ENCODE data around the gene ATP6V0C. TPM values are rescaled to one million over a fixed set of nuclear protein-coding genes. Genes with fewer than 3 reads are reported as not detected.
"Not testable (repeated sequence)": the region's sequence is repeated elsewhere in the genome, so short reads cannot be mapped to it uniquely, and the experiment has no call there.

Gene ATP6V0C
- total RNA-seq, 1 donor from 2014 or later = 8.2 TPM

DNA sequence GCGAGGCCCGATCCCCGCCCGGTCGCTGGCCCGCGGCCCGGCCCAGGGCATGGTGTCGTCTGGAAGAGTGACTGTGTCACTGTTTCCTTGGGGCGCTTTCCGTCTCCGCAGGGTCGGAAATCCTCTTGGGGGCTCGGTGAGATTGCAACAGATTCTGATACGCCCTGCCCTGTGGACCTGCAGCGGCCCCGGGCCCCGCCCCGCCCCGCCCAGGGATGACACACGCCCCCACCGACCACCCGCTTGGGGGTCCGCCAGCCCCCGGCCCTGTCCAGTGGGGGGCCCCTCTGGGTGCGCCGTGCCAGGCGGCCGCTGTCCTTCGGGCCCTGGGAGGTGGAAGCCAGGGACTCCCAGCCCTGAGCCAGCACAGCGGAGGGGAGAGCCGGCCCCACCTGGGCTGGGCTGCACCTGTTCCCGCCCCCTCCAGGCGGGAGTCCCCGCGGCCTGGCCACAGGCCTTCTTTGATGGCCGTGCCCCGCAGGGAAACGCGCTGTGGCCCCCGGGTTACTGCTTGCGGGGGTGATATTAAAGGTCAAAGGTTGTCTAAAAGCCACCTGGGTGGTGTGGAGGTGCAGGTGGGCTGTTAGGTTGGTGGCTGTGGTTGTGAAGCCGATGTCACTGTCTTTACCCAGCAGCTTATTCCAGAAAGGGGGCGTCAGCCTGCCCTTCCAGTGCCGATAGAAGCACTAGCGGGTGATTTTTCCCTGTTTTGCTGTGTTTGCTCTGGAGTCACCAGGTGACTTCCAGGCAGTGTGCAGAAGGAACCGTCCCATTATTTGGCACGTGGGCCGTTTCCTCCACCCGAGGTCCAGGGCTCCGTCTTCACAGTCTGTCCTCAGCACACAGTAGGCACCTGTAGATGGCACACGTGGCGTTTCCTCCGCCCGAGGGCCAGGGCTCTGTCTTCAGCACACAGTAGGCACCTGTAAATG is 38.1 kb upstream of the ATP6V0C start:
- DNase-seq = peak; percentile 13

DNA sequence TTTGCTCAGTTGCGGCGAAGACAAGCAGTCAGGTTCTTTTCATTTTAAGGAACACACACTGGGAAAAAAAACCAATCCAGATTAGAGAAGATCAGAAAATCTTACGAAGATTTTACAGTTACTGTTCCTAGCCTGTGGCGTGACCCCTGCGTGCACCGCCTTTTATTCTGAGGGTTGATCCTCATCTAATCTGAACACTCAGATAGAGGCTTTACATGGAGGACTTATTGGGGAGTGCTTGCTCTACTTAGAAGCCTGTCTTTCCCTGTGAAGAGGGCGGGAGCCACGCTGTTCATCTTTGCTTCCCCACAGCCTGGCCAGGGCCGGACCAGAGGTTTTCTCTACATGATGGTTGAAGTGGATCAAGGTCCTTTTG is 37.4 kb upstream of the ATP6V0C start:
- DNase-seq = no peak

DNA sequence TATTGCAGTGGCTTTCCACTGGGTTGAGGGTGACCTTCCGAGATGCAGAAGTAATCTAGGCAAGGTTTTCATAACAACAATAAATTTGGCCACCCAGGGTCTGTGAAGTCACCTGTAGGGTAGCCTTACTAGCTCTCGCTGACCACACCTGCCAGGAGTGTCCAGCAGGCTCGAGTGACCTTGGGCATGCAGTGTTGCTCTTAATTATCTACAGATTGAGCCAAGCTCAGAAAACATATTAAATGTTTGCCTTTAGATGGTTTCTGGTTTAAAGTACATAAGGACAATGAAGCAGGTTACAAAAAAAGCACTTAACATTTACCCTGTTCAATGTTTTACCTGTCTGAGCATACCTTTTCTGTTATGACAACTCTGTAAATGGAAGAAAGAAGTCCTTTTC is 37.0 kb upstream of the ATP6V0C start:
- DNase-seq = no peak

DNA sequence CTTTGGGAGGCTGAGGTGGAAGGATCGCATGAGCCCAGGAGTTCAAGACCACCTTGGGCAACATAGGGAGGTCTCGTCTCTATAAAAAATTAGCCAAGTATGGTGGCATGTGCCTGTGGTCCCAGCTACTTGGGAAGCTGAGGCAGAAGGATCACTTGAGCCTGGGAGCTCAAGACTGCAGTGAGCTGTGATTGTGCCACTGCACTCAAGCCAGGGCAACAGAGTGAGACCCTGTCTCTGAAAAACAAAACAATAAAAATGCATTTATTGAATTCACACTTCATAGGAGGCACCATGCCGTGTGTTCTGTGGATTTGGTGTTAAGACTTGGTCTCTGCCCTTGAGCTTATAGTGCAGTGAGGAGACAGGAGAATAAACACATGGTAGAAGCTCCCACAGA is 36.4 kb upstream of the ATP6V0C start:
- no peak for DNase-seq

DNA sequence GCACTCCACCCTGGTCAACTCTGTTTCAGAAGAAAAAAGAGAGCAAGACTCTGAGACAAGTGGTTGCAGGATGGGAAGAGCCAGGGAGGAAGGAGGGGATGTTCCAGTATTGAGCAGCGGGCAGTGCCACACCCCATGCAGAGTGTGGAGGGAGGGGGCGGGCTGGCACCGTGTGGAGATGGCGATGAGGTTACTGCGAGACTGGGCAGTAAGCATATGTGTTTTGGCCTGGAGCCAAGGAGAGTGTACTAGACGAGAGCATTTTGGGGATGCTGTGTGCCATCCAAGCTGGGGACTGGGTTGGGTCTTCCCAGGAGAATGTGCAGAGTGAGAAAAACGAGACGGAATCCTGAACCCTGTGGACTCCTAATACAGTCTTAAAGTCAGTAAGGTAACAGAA is 35.5 kb upstream of the ATP6V0C start:
- DNase-seq = no peak

DNA sequence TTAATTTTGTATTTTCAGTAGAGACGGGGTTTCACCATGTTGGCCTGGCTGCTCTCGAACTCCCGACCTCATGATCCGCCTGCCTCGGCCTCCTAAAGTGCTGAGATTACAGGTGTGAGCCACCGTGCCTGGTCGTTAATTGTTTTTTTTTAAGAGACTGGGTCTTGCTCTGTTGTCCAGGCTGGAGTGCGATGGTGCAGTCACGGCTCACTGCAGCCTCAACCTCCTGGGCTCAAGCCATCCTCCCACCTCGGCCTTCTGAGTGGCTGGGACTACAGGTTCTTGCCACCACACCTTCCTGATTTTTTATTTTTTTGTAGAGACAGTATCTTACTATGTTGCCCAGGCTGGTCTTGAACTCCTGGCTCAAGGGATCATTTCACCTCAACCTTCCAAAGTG is 33.8 kb upstream of the ATP6V0C start:
- DNase-seq = not testable (repeated sequence)

DNA sequence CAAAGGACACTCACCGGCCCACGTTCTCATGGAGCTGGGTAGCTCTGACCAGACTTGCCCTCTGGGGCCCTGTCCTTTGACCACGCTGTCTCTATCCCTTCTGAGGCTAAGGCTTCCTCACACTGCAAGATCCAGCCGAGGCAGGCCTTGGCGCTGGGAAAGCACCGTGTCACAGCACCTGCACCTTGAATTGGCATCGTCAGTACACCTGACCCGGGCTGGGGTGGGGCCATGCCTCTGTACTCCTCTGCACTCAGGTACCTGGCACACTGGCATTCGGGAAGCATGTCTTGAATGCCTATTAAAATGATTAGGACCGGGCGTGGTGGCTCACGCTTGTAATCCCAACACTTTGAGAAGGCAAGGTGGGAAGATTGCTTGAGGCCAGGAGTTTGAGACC is 32.8 kb upstream of the ATP6V0C start:
- DNase-seq = no peak

DNA sequence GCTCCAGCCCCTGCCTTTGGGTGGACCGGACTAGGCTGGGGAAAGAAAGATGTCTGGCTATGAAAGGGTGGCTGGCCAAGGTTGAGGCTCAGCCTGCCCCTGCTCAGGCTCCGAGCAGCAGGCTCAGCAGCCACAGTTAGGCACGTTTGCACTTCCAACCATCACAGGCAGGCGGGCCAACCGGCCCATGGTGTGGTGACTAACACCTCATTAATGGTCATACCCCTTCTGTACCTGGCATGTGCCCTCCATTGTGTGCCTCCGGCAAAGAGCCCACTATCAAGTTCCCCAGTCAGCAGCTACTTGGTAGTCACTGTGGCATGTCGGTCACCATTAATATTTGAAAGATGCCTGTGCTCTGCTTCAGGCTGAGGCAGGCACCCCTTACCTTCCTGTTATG is 32.1 kb upstream of the ATP6V0C start:
- DNase-seq = no peak

DNA sequence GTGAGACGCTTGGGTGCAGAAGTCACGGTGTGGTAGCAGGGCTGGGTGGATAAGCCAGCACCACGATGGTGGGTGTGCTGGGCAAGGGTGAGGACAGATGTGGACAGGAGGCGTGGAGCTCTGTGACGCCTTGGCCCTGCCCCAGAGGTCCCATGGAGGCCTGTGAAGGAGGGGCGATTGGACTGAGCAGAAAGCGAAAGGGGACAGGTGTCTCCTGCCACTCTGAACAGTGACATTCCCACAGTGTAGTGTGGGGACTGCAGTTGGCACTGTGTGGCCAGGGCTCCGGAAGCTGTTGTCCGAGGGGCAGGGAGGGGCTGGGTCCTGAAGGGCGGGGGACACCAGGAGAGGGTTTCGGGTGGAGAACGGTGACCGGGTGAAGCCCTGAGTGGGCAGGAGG is 31.5 kb upstream of the ATP6V0C start:
- DNase-seq = no peak

DNA sequence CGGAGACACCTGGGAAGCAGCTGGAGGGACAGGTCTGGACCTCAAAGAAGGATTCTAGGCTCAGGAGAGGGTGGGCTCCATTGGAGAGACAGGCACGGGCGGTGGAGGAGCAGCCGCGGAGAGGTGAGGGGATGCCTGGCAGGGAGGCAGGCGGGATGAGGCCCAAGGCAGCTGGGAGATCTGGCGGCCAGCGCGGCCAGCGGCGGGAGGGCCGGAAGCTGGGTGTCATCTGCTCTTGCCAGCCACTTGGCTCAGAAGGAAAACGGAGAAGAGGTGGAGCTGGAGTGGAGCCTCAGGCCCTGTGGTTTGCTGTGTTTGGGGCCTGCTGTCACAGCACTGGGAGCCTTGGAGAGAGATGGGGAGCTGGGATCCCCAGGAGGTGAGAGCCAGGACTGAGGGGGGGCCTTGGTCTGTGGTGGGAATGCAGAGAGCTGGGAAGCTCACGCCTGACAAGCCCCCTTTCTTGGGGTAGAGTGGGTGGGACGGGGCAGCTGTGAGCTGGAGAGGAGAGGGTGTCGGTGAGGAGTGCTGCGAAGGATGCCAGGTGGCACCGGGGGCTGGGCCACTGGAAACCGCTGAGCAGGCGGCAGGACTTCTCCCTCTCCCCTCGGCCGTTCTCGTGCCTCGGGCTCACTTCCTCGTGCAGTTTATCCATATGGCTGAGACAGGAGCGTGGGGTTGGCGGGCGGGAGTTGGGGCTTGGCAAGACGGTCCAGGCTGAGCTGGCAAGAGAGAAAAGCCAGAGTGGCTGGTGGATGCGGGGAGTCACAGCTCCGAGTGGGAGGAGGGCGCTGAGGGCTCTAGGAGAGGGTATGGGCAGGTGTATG is 30.8 kb upstream of the ATP6V0C start:
- no peak for DNase-seq

DNA sequence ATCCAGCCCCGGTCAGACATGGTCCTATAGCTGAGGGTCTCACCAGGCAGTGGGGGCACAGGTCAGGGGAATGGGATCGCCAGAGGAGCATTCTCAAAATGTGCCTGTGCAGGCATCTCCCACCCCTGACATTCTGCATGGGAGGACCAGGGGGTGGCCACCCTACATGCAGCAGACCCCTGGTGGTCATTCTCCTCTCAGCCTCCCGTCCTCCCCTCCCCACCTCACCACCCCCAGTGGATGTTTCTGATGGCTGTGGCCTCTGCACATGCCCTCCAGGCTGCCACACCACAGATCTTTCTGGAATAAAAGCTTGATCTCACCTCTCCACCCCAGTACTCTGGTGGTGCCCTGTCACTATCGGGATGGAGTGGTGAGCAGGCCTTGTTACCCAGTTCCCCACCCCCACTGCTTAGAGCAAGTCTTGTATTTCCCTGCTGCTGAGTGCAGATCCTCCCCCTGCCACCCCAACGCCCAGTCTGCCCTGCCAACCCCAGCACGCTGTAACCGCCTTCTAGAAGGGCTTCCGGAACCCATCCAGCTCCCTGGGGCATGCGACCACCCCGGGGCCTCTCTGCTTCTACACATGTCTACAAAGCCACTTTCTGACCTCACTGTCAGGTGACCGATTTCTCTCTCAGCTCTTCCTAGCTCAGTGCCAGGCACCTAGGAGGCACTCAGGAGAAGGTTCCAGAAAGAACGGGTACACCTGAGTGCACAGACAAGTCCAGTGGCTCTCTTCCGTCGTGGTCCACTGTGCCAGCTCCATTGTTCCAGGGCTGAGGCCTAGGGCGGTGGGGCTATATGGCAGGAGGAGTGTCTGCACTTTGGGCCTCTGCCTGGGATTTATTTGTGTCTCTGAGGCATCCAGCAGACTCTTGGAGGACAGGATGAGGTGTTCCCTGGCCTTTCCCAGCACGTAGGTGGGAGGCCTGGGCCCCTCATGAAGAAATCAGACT is 29.5 kb upstream of the ATP6V0C start:
- DNase-seq = no peak

DNA sequence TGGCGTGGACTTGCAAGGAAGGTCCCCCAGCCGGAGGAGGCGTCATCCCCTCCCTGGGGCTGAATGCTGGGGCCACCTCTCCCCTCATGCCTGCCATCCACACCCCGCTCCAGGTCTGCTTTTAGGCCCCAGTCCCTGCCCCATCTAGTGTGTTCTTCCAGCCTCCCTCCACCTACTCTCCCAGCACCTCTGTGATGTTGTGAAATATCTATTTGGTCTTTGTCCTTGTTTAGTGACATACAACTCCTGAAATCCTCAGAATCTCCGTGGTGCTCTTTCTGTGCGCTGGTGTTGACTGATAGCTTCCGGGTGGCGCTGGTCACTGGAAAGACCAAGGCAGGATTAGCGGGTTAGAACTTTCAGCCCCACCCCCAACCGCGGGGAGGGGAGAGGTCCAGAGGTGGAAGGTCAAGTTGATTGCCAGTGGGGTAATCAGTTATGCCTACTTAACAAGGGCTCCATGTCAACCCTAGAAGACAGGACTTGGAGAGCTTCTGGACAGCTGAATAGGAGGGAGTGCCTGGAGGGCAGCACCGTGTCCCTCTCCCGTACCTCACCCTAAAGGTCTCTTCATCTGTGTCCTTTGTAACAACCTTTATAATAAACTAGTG is 28.7 kb upstream of the ATP6V0C start:
- DNase-seq = no peak

DNA sequence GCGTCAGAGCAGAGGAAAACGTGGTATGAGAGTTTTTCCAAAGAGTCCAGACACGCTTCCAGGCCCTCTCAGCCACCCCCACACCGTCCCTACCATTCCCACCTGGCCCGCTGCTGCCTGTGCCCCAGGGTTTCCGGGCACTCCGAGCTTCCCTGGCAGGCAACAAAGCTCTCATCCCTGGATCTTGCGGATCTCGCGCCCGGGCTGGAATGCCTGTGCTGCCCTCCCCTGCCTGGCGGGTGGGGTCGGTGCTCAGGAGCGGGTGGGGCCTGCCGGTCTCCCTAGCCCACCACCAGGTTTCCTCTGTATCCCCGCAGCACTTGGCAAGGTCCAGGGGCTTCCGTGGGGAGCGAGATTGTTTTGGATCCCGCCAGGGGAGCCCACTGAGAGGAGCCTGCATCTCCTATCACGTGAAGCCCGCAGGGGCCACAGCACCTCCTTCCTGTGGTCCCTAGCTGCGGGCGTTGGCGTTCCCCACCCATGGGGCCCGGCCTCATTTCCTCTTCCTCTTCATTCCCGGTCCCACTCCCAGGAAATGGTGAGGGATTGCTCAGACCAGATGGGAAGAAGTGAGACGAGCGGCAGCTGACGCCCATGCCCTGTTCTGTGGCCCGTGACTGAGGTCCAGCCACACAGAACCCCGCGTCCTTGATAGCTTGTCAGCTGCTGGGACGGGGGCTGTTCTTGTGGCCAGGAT is 27.8 kb upstream of the ATP6V0C start:
- no peak for DNase-seq

DNA sequence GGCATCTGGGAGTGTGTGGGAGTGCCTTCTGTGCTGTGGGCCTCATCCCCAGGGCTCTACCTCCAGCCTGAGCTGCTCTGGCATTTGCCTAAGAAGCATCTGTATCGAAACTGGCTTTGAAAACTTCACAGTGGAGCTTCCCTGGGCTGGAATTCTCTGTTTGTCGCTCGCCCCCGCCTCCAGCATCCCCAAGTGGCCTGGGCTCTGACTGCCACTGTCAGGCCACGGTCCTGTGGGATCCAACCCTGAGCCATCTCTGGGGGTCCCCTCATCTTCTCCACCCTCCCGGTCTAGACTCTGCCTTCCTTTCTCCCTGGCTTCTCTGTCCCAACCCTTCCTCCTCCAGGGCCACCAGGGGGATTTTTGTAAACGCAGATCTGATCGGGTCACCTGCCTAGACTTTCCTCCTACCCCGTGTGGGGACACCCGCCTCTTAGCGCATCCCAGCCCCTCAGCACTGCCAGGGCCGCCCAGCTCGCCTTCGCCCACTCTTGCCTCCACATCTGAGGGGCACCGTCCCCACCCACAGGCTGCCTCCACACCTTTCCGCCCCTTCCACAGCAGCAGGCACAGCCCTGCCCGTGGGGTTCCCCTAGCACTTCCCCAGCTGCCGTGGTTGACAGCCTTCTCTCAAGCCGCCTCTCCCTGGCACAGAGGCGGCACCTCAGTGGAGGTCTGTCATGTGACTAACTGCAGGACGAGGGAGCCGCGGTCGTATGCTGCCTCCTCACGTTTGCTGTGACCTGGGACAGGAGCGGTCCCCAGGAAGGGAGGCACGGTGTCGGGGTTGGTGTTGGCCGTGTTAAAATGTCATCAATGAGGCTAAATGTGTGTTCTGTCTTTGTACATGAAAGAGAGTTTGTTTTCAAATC is 26.9 kb upstream of the ATP6V0C start:
- peak; percentile 27 for DNase-seq

DNA sequence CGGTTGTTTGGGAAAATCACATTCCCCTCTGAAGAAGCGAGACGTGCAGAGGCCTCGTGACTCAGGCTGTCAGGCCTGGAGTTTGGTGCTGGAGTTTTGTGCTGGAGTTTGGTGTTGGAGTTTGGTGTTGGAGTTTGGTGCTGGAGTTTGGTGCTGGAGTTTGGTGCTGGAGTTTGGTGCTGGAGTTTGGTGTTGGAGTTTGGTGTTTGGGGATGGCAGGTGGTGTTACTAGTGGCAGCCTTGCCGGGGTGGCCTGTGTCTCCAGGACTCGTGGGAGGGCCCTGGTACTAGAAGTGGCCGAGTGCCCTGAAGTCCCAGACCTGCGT is 26.3 kb upstream of the ATP6V0C start:
- DNase-seq = no peak

DNA sequence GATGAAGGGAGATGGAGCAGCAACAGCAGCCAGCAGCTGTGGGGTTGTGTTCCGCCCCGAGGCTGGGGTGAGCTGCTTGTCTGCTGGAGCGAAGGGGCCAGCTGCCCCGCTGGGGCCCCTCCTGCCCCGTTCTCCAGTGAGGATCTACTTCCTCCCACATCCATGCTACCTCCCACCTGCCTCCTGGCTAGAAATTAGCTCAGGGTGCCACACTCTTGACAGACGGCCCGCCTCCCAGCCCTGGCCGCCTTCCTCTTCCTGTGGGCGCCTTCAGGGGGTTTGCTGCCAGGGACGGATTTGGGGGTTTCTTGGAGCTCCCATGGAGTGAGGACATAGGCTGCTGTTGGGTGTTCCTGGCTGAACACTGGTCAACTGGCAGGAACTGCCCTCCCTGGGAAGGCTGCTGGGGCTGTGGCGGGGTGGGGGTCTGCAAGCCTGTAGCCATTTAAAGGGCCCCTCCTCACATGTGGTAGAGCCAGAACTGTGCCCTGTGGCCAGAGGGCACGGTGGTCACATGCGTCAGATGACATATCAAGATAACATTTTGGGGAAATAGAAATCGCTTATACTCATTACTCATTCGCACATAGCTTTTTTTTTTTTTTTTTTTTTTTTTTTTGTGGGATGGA is 25.7 kb upstream of the ATP6V0C start:
- no peak for DNase-seq

DNA sequence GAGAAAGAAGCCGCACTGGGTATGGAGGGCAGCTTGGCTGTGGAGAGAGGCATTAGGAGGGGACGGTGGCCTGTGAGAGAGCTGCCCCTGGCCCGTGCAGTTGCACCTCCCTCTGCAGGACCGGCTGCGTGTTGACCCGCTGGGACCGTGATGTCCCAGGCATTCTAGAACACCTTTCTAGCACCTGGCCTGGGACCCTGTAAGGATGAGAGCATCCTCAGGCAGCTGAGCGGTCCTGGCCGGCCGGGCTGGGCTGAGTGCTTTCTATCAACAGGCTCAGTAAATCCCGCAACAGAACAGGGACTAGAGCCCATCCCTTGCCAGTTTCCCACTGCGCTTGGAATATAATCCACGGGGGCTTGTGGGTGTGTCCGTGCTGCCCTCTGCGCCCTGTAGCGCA is 24.2 kb upstream of the ATP6V0C start:
- DNase-seq = no peak

DNA sequence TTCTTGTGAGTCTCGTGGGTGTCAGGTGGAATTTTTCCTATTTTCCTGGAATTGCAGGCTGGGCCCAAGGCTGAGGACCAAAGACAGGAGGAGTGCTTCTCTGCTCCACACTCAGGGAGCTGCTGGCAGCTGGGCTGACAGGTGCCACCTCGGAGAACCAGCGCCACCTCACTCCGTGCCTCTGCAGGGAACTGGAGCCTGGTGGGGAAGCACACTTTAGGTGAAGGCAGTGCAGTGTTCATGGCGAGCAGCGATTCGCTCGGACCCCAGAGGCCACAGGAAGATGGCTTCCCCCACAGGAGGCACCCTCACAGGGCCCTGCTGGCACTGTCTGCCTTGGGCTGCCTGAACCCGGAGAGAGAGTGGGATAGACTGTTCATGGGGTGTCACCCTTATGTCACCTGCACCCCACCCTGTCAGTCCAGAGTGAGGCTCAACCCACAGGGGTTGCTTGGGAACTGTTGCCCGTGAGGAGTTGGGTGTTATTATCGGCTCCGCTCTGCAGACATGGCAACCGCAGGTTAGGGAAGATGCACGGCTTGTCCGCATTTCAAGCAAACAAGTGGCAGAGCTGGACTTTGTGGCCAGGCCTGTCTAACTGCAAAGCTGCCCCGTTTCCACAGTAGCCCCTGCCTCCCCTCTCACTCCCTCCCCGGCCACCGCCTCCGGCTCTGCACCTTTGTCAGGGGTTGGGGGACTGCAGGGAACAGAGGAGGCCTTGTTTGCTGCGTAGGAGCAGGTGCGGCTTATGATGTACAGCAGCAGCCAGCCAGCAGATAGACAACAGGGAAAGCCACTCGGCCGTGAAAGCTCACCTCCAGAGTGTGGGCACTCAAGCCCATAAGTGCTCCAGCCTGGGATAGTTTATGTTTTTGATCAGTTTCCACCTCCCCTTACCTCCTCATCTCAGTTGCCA is 23.3 kb upstream of the ATP6V0C start:
- DNase-seq = no peak

DNA sequence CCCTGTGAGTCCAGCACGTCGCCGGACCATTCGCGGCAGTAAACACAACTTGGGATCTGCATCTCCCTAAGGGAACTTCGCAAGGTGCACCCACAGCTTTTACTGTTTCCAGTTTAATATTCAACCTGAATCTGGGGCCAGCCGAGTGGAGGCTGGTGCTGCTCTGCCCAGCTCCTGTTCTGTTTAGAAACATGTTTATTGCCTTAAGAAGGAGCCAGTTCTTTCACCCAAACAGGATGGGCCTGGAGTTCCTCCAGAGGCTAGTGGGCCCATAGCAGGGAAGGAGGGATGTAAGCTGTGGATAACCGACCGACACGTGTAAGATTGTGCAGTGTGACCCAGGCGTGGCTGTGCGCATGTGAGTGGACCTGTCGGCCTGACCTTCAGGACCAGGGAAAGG is 21.5 kb upstream of the ATP6V0C start:
- no peak for DNase-seq

Data from dermis blood vessel endothelial cell (primary cell).